BLaER1 treated with 17β-estradiol and CSF1 and Interleukin-3, amounts not matched to agents 10 nM and 100 nM (cell line): Measurements from ENCODE around the gene SLC30A7.

Experiments used
- H3K27ac ChIP-seq, 11 experiments: shearing (Covaris generic); formaldehyde crosslinking; 2 replicates each; pipeline ENCODE4 v1.8.1; 2022
- H3K27me3 ChIP-seq, 11 experiments: shearing (Covaris generic); formaldehyde crosslinking; 2 replicates each; pipeline ENCODE4 v1.8.1; 2022
- H3K36me3 ChIP-seq, 11 experiments: shearing (Covaris generic); formaldehyde crosslinking; 2 replicates each; pipeline ENCODE4 v1.8.1; 2022
- H3K4me1 ChIP-seq, 10 experiments: shearing (Covaris generic); formaldehyde crosslinking; 2 replicates each; pipeline ENCODE4 v1.8.1; 2022
- H3K4me2 ChIP-seq, 11 experiments: shearing (Covaris generic); formaldehyde crosslinking; 2 replicates each; pipeline ENCODE4 v1.8.1; 2022
- H3K4me3 ChIP-seq, 10 experiments: shearing (Covaris generic); formaldehyde crosslinking; 2 replicates each; pipeline ENCODE4 v1.8.1; 2022
- H3K9ac ChIP-seq, 11 experiments: shearing (Covaris generic); formaldehyde crosslinking; 2 replicates each; pipeline ENCODE4 v1.8.1; 2022
- H3K9me3 ChIP-seq, 11 experiments: shearing (Covaris generic); formaldehyde crosslinking; replicated peaks in 1 of 11; 2 replicates each; pipeline ENCODE4 v1.8.1; 2022
- H4K20me1 ChIP-seq, 11 experiments: shearing (Covaris generic); formaldehyde crosslinking; 2 replicates each; pipeline ENCODE4 v1.8.1; 2022
- Cebpa-rat ChIP-seq, 11 experiments: shearing (Covaris generic); IDR thresholded peaks; 2 replicates each; pipeline ENCODE4 v1.8.1; 2022

Gene SLC30A7

DNA sequence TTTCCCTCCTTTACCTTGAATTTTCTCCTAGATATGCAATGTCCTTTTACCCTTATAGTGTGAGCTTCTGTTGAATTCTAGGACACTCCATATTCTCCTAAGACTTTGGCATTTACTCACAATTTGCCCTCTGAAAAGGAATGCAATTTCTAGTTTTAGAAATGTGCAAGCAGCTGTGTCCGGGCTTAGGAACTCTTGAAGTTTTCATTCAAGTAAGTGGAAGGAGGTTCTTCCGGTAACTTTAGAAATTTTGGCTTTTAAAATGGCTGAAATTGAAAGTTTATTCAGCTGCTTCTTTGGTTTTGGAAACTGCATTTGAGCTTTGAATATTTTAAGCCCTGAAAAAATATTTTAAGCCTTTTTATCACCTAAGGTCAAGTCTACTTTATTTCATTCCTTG, 73.4 kb downstream of the SLC30A7 start:
- Histone ChIP-seq H4K20me1 (no peaks in the 10 kb centered on the region), H3K36me3 (peaks cover 47 to 95% (median 72%) of the 10 kb centered on the region in 11 experiments), H3K9me3 (no peaks in the 10 kb centered on the region), H3K4me3 (no peak overlapping the region), H3K27me3 (no peaks in the 10 kb centered on the region), H3K4me2 (no peak overlapping the region), H3K27ac (no peak overlapping the region), H3K9ac (no peak overlapping the region), H3K4me1 (peaks cover 0 to 11% (median 4%) of the 10 kb centered on the region in 10 experiments; a peak in 7 of 20 replicates)
- no peak for TF ChIP-seq Cebpa-rat (IDR thresholded peaks at IDR 0.05)

DNA sequence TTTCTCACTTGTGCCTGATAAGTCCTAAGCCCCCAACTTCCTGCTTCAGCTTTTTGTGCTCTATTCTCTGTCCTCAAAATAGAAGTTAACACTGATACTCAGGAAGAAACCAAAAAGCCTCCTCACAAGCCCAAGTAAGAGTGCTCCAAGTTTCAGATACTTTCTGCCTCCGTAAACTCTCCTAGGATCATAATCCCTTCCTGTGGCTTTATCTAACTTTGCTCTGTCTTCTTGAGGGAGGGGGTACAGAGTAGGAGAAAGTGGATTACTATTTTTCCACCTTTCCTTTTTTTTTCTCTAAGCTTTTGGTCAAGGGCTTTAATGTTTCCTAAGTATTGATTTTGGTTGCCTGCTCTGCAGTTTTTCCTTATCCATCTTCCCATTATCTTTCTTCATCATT, 75.1 kb downstream of the SLC30A7 start:
- H4K20me1 ChIP-seq = no peaks in the 10 kb centered on the region
- H3K9me3 ChIP-seq = no peaks in the 10 kb centered on the region
- H3K4me1 ChIP-seq = peaks cover 0 to 11% (median 4%) of the 10 kb centered on the region in 10 experiments; a peak in 7 of 20 replicates
- no peak overlapping the region for H3K9ac ChIP-seq
- H3K27me3 ChIP-seq = no peaks in the 10 kb centered on the region
- H3K4me2 ChIP-seq = no peak overlapping the region
- H3K27ac ChIP-seq = no peak overlapping the region
- peaks cover 45 to 95% (median 70%) of the 10 kb centered on the region in 11 experiments for H3K36me3 ChIP-seq
- TF ChIP-seq Cebpa-rat (IDR thresholded peaks at IDR 0.05) = no peak
- no peak overlapping the region for H3K4me3 ChIP-seq

DNA sequence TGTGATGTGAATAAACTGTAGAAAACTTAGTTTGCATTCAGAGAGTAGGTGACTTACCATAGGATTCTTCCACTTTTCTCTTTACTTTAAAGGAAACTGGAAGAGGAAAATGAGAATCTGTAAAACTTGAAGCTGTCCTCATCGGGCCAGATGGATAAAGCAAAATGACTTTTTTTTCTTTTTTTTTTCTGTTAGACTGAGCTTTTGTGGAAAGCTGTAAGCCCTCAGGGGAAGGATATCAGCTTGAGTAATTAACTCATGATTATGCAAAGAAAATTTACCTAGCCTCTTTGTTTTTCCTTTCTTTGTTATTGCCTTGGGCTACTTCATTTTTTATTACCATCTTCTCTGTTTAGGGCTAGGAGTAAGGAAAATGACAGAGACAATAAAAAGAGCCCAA, 76.3 kb downstream of the SLC30A7 start:
- no peaks in the 10 kb centered on the region for H3K9me3 ChIP-seq
- peaks cover 0 to 11% (median 4%) of the 10 kb centered on the region in 10 experiments; a peak in 7 of 20 replicates for H3K4me1 ChIP-seq
- no peak overlapping the region for H3K4me2 ChIP-seq
- no peaks in the 10 kb centered on the region for H3K27me3 ChIP-seq
- H3K27ac ChIP-seq = no peak overlapping the region
- TF ChIP-seq Cebpa-rat (IDR thresholded peaks at IDR 0.05) = no peak
- no peak overlapping the region for H3K4me3 ChIP-seq
- H3K36me3 ChIP-seq = peaks cover 45 to 95% (median 69%) of the 10 kb centered on the region in 11 experiments
- H3K9ac ChIP-seq = no peak overlapping the region
- H4K20me1 ChIP-seq = no peaks in the 10 kb centered on the region

DNA sequence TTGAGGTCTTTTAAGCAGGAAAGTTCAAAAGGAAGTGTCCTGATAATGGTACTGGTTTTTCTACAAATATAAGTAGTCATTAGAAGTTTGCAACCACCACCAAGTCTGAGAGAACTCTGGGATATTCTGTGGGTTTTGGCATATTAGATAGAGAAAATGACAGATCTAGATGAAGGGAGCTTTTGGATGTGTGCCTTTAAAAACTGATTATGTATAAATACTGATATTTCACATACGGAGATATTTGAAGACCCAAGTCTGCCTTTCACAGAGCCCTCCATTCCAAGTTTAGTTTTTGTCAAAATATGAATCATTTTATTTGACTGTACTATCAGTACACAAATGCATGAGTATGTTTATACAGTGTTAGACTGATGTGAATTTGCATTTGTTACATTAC, 81.0 kb downstream of the SLC30A7 start:
- TF ChIP-seq Cebpa-rat (IDR thresholded peaks at IDR 0.05) = no peak
- Histone ChIP-seq H3K4me1 (peaks cover 0 to 5% (median 0%) of the 10 kb centered on the region in 10 experiments; a peak in 1 of 20 replicates), H4K20me1 (peaks cover 0 to 6% (median 0%) of the 10 kb centered on the region in 11 experiments; a peak in 1 of 22 replicates), H3K27me3 (no peaks in the 10 kb centered on the region), H3K9me3 (no peaks in the 10 kb centered on the region), H3K36me3 (peaks cover 60 to 96% (median 88%) of the 10 kb centered on the region in 11 experiments), H3K4me3 (no peak overlapping the region), H3K4me2 (no peak overlapping the region), H3K9ac (no peak overlapping the region), H3K27ac (no peak overlapping the region)

DNA sequence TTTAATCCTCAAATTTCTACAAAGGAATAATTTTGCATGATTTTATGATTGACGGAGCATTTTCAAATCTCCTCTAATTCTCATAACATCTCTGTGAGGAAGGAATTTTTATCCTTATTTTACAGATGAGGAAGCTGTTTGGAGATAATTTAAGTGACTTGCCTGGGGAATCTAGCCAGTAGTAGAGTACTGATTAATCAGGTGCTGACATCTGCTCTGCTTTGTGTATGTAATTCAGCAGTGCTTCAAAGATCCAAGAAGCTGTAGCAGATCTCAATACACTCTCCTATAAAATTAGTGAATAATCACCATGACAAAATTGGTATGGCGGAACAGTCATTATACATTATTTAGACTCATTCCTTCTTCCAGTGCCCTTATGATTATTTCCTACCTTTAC, 83.7 kb downstream of the SLC30A7 start:
- Histone ChIP-seq H3K4me3 (no peak overlapping the region), H4K20me1 (peaks cover 0 to 6% (median 0%) of the 10 kb centered on the region in 11 experiments; a peak in 1 of 22 replicates), H3K4me1 (0 out of 20 replicates have a peak, but pooled peaks cover 0 to 5% (median 0%) of the 10 kb centered on the region in 10 experiments), H3K27me3 (no peaks in the 10 kb centered on the region), H3K27ac (no peak overlapping the region), H3K4me2 (no peak overlapping the region), H3K9me3 (no peaks in the 10 kb centered on the region), H3K9ac (no peak overlapping the region), H3K36me3 (peaks cover 65 to 97% (median 89%) of the 10 kb centered on the region in 11 experiments)
- TF ChIP-seq Cebpa-rat (IDR thresholded peaks at IDR 0.05) = no peak

DNA sequence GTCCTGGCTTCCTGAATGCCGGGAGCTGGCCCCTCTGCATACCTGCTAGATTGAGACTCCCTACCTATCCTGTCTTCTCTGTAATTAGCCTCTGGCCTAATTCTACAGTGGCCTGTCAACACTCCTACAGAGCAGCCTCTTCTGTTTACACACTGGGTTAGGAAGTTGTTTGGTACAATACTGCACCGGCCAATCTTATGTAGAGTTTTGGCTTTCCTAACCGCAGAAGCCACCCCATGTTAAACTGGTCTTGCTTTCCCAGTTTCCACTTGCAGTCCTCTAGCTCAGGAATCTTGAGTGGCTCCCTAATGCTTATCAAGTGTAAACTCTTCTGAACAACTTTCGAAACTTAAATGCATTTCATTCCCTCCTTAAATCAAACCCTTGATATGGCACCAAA, 86.9 kb downstream of the SLC30A7 start:
- no peak overlapping the region for H3K9ac ChIP-seq
- peaks cover 0 to 5% (median 0%) of the 10 kb centered on the region in 10 experiments; a peak in 2 of 20 replicates for H3K4me1 ChIP-seq
- no peak overlapping the region for H3K4me3 ChIP-seq
- H3K27ac ChIP-seq = no peak overlapping the region
- peaks cover 43 to 89% (median 65%) of the 10 kb centered on the region in 11 experiments for H3K36me3 ChIP-seq
- H3K27me3 ChIP-seq = no peaks in the 10 kb centered on the region
- no peak overlapping the region for H3K4me2 ChIP-seq
- TF ChIP-seq Cebpa-rat (IDR thresholded peaks at IDR 0.05) = no peak
- H4K20me1 ChIP-seq = peaks cover 0 to 3% (median 0%) of the 10 kb centered on the region in 11 experiments; a peak in 1 of 22 replicates
- H3K9me3 ChIP-seq = no peaks in the 10 kb centered on the region

DNA sequence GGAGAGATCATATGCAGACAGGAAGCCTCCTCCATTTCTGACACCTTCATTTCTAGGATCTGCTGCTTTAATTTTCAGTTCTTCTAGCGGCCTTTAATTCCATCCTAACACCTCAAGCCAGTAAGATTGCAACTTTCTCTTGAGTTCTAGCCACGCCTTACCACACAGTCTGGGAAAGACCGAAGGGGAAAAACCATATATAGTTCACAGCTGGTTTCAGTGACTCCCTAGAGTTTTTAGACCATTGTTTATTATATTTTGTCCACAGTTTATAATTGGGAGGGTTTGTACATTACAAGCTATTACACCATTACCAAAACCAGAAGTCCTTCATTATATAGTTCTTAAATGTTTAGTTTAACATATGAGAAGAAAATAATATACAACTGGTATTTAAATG, 92.2 kb downstream of the SLC30A7 start:
- Histone ChIP-seq H3K9ac (no peak overlapping the region), H3K27ac (no peak overlapping the region), H3K27me3 (no peaks in the 10 kb centered on the region), H3K4me3 (no peak overlapping the region), H3K9me3 (no peaks in the 10 kb centered on the region), H3K36me3 (peaks cover 39 to 92% (median 60%) of the 10 kb centered on the region in 11 experiments), H4K20me1 (no peaks in the 10 kb centered on the region), H3K4me2 (no peak overlapping the region), H3K4me1 (peaks cover 0 to 5% (median 0%) of the 10 kb centered on the region in 10 experiments; a peak in 2 of 20 replicates)
- TF ChIP-seq Cebpa-rat (IDR thresholded peaks at IDR 0.05) = no peak

DNA sequence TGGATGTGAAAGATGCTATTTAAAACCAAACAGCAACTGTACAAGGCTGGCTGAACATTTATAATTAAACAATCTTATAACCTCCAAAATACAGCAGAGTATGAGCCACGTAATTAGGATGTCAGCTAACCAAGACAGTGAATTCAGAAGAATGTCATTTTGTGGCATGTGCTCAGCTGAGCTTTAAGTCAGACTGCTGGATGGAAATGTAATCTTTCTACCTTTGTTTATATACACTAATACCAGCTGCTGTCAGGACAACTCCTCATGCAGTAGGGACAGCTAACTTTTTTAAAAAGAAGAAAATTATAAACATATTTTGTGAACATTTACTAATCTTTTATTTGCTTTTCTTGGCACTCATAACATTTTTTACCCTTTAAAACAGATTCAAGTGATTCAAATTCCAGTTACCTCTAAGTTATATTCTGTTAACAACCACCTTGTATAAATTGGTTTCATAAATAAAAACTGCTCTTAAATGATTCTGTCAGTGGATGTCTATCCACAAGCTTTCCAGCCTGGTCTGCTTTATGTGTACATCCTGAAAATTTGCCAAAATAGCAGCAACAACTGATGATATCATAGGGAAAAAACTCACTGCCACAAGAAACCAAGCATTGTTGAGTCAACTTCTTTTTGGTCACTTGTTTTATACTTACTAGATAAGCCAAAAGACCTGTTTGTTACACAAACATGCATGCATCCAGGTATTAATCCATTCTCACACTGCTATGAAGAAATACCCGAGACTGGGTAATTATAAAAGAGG, 93.6 kb downstream of the SLC30A7 start:
- Histone ChIP-seq H3K36me3 (peaks cover 29 to 90% (median 51%) of the 10 kb centered on the region in 11 experiments), H3K9ac (no peak overlapping the region), H3K27me3 (no peaks in the 10 kb centered on the region), H3K27ac (no peak overlapping the region), H3K4me2 (no peak overlapping the region), H3K4me3 (no peak overlapping the region), H4K20me1 (no peaks in the 10 kb centered on the region), H3K4me1 (peaks cover 0 to 4% (median under 1%) of the 10 kb centered on the region in 10 experiments; a peak in 5 of 20 replicates), H3K9me3 (no peaks in the 10 kb centered on the region)
- no peak for TF ChIP-seq Cebpa-rat (IDR thresholded peaks at IDR 0.05)

DNA sequence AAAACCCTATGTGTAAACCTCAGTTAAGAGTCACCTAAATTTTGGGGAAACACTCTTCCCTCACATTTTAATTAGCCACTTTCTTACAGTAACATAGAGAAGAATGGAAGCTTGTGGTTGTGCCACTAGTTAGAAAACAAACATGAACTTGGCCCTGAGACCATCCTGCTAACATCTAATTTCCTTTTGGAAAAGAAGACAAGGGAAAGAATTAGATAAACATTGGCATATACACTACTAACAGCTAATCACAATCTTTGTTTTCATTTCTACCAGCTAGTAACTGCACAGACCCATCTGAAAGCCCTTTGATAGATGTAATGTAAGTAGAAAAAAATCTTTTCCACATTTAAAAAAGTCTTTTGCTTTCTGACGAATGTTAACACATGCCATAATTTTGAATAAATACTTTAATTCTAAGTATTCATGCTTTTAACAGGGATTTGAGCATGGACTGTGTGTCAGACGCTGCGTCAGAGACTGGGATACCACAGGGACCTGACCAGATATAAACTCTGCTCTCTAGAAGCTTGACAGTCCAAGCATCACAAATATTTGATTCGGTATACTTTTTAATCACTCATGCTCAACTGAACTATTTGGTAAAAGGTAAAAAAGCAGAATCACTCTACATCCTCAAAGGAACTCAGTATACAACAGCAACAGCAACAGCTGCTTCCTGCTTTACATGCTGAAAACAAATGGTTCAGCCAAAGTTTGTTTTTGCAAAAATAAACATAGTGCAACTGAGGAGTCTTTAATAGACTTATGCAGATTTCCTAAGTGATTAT, 99.5 kb downstream of the SLC30A7 start:
- Histone ChIP-seq H3K9me3 (peaks cover 0 to 7% (median 0%) of the 10 kb centered on the region in 11 experiments; a peak in 3 of 22 replicates), H3K27ac (peak overlapping the region; percentile 21 to 70 (median 57); a peak in 18 of 22 replicates), H4K20me1 (no peaks in the 10 kb centered on the region), H3K4me2 (peak overlapping the region; percentile 28 to 64 (median 44); a peak in 20 of 22 replicates), H3K36me3 (peaks cover 28 to 85% (median 65%) of the 10 kb centered on the region in 11 experiments), H3K27me3 (no peaks in the 10 kb centered on the region), H3K4me3 (no peak overlapping the region), H3K4me1 (peaks cover 8 to 28% (median 15%) of the 10 kb centered on the region in 10 experiments), H3K9ac (peak overlapping the region in 6 of 11 experiments; percentile 4 to 45 (median 8); a peak in 5 of 22 replicates)
- no peak for TF ChIP-seq Cebpa-rat (IDR thresholded peaks at IDR 0.05)
